Suprapubic skin (tissue), 4 donors: ENCODE data around the gene UTP3.
"Not testable (repeated sequence)": the region's sequence is repeated elsewhere in the genome, so short reads cannot be mapped to it uniquely, and the experiment has no call there.

Experiments used
- CTCF ChIP-seq, 2 donors: fragments of 200-600 bp in 1 of 2; fragments of 450-650 bp in 1 of 2; sonication (generic) in 1 of 2; IDR thresholded peaks; one replicate each; pipeline ENCODE4 v1.5.1; 2016 to 2019; ENCODE audit warnings: antibody characterized with exemption in 2 of 2, mild to moderate bottlenecking in 1 of 2, moderate library complexity in 1 of 2
- POLR2A ChIP-seq, 2 donors: fragments of 450-650 bp; IDR thresholded peaks; one replicate each; pipeline ENCODE4 v1.6.1; 2017; ENCODE audit warnings: antibody characterized with exemption in 2 of 2, mild to moderate bottlenecking in 2 of 2, moderate library complexity in 2 of 2
- POLR2AphosphoS5 ChIP-seq, 3 donors: sonication (generic); formaldehyde crosslinking; IDR thresholded peaks; one replicate each; pipeline ENCODE4 v1.6.1; 2017; ENCODE audit warnings: antibody characterized with exemption in 3 of 3

DNA sequence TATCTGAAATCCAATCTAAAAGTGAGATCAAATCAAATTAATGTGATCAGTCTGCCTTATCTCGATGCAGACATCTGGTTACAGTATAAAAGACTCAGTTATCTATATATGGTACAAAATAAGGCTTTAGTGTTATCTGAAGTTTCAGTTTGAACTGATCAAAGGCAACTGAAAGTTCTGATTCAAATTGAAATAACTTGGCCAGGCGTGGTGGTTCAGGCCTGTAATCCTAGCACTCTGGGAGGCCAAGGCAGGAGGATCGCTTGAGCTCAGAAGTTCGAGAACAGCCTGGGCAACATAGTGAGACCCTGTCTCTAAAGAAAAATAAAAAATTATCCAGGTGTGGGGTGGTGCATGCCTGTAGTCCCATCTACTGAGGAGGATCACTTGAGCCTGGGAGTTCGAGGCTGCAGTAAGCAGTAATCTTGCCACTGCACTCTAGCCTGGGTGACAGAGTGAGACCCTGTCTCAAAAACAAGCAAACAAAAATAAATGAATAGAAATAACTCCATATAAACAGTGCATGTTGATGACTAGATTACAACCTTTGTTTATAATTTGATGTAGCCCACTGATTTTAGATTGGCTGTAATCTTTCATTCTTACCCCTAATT lies 26.9 kb upstream of the UTP3 start:
- not testable (repeated sequence) for TF ChIP-seq CTCF, POLR2A, POLR2AphosphoS5 (IDR thresholded peaks at IDR 0.05)
